ENCODE data around the gene MOCS1.

The MOCS1 gene

GRCh38 chr6:39948199-39948791 is 14.0 kb upstream of the MOCS1 start:
- TF ChIP-seq MYC (IDR thresholded peaks at IDR 0.05; ENCODE audit: low read depth, low read length) (no peak), CTCF (IDR thresholded peaks at IDR 0.05; ENCODE audit: low read depth, low read length) (no peak), POLR2A (IDR thresholded peaks at IDR 0.05; ENCODE audit: extremely low read depth, insufficient read length) (no peak), MAX (IDR thresholded peaks at IDR 0.05; ENCODE audit: low read depth, low read length) (no peak)
- no peak for DNase-seq (ENCODE audit: low read depth)

GRCh38 chr6:39947611-39948068 is 13.4 kb upstream of the MOCS1 start:
- TF ChIP-seq POLR2A (IDR thresholded peaks at IDR 0.05; ENCODE audit: extremely low read depth, insufficient read length) = no peak
- no peak for TF ChIP-seq CTCF (IDR thresholded peaks at IDR 0.05; ENCODE audit: low read depth, low read length)
- TF ChIP-seq MYC (IDR thresholded peaks at IDR 0.05; ENCODE audit: low read depth, low read length) = no peak
- TF ChIP-seq MAX (IDR thresholded peaks at IDR 0.05; ENCODE audit: low read depth, low read length) = no peak
- DNase-seq (ENCODE audit: low read depth) = no peak
- no peak overlapping the region for H3K4me3 ChIP-seq (ENCODE audit: low read depth, low read length)

More at GRCh38 chr6:39948199-39948791, 14.0 kb upstream of the MOCS1 start:
- no peak overlapping the region for H3K4me3 ChIP-seq (ENCODE audit: low read depth, low read length)

GRCh38 chr6:39945626-39946025 is 11.4 kb upstream of the MOCS1 start:
- TF ChIP-seq MAX (IDR thresholded peaks at IDR 0.05; ENCODE audit: low read depth, low read length) (no peak), POLR2A (IDR thresholded peaks at IDR 0.05; ENCODE audit: extremely low read depth, insufficient read length) (no peak), MYC (IDR thresholded peaks at IDR 0.05; ENCODE audit: low read depth, low read length) (no peak), CTCF (IDR thresholded peaks at IDR 0.05; ENCODE audit: low read depth, low read length) (no peak)
- no peak overlapping the region for H3K4me3 ChIP-seq (ENCODE audit: low read depth, low read length)
- DNase-seq (ENCODE audit: low read depth) = no peak

GRCh38 chr6:39942903-39943580 is 8.8 kb upstream of the MOCS1 start:
- no peak for DNase-seq (ENCODE audit: low read depth)
- TF ChIP-seq CTCF (IDR thresholded peaks at IDR 0.05; ENCODE audit: low read depth, low read length) = no peak
- TF ChIP-seq POLR2A (IDR thresholded peaks at IDR 0.05; ENCODE audit: extremely low read depth, insufficient read length) = no peak
- no peak for TF ChIP-seq MYC (IDR thresholded peaks at IDR 0.05; ENCODE audit: low read depth, low read length)
- no peak for TF ChIP-seq MAX (IDR thresholded peaks at IDR 0.05; ENCODE audit: low read depth, low read length)
- no peak overlapping the region for H3K4me3 ChIP-seq (ENCODE audit: low read depth, low read length)

GRCh38 chr6:39941820-39942219 is 7.6 kb upstream of the MOCS1 start:
- H3K4me3 ChIP-seq (ENCODE audit: low read depth, low read length) = no peak overlapping the region
- TF ChIP-seq CTCF (IDR thresholded peaks at IDR 0.05; ENCODE audit: low read depth, low read length) = no peak
- no peak for DNase-seq (ENCODE audit: low read depth)

Data from NB4 (cell line).